ENCODE measurements around the gene NR1H3.
A peak's percentile ranks its signal among the peaks of the same experiment; 100 is the strongest.

The NR1H3 gene

GRCh38 chr11:47216121-47216798 lies 41.5 kb upstream of the NR1H3 start:
- DNase-seq (ENCODE audit: low read depth in 2 of 2) = peak; percentile 82 to 93
- no peak for TF ChIP-seq CTCF (IDR thresholded peaks at IDR 0.05; ENCODE audit: low read depth, low read length)
- H3K4me3 ChIP-seq (replicated peaks in 1 of 2; ENCODE audit: low read depth in 2 of 2, low read length in 2 of 2) = peak overlapping the region; percentile 51 to 59

- no peak overlapping the region for H3K4me3 ChIP-seq (replicated peaks in 1 of 2; ENCODE audit: low read depth in 2 of 2, low read length in 2 of 2)
- DNase-seq (ENCODE audit: low read depth in 2 of 2) = peak; percentile 89 to 92
- no peak for TF ChIP-seq CTCF (IDR thresholded peaks at IDR 0.05; ENCODE audit: low read depth, low read length)
Observed at GRCh38 chr11:47220401-47220821, 37.4 kb upstream of the NR1H3 start.

- TF ChIP-seq CTCF (IDR thresholded peaks at IDR 0.05; ENCODE audit: low read depth, low read length) = no peak
- DNase-seq (ENCODE audit: low read depth in 2 of 2) = no peak
- H3K4me3 ChIP-seq (replicated peaks in 1 of 2; ENCODE audit: low read depth in 2 of 2, low read length in 2 of 2) = no peak overlapping the region
Observed at GRCh38 chr11:47222696-47223095, 35.1 kb upstream of the NR1H3 start.

- TF ChIP-seq CTCF (IDR thresholded peaks at IDR 0.05; ENCODE audit: low read depth, low read length) = no peak
- no peak overlapping the region for H3K4me3 ChIP-seq (replicated peaks in 1 of 2; ENCODE audit: low read depth in 2 of 2, low read length in 2 of 2)
- DNase-seq (ENCODE audit: low read depth in 2 of 2) = no peak
Observed at GRCh38 chr11:47225552-47226400, 32.0 kb upstream of the NR1H3 start.

GRCh38 chr11:47229161-47229560 lies 28.6 kb upstream of the NR1H3 start:
- no peak for DNase-seq (ENCODE audit: low read depth in 2 of 2)
- H3K4me3 ChIP-seq (replicated peaks in 1 of 2; ENCODE audit: low read depth in 2 of 2, low read length in 2 of 2) = no peak overlapping the region
- no peak for TF ChIP-seq CTCF (IDR thresholded peaks at IDR 0.05; ENCODE audit: low read depth, low read length)

GRCh38 chr11:47233051-47233450 lies 24.7 kb upstream of the NR1H3 start:
- TF ChIP-seq CTCF (IDR thresholded peaks at IDR 0.05; ENCODE audit: low read depth, low read length) = no peak
- no peak for DNase-seq (ENCODE audit: low read depth in 2 of 2)

More at GRCh38 chr11:47233051-47233450, 24.7 kb upstream of the NR1H3 start:
- H3K4me3 ChIP-seq (replicated peaks in 1 of 2; ENCODE audit: low read depth in 2 of 2, low read length in 2 of 2) = no peak overlapping the region
